Endodermal cell (in vitro differentiated cells): ENCODE measurements around the gene DENND10. TPM values are rescaled to one million over a fixed set of nuclear protein-coding genes. Genes with fewer than 3 reads are reported as not detected.

Experiments
- DNase-seq: peaks from one replicate; pipeline ENCODE4 v3.0.0-alpha.2; 2017
- H3K27ac ChIP-seq: 2 replicates; pipeline ENCODE4 v1.5.1; 2013; ENCODE audit warnings: mild to moderate bottlenecking, low read depth, low read length, moderate library complexity
- H3K27me3 ChIP-seq: 2 replicates; pipeline ENCODE4 v1.6.1; 2013; ENCODE audit warnings: mild to moderate bottlenecking, low read length, moderate library complexity; ENCODE audit not compliant: insufficient read depth, control insufficient read depth, poor library complexity, severe bottlenecking
- H3K36me3 ChIP-seq: 2 replicates; pipeline ENCODE4 v1.7.0; 2013; ENCODE audit warnings: mild to moderate bottlenecking, low read length, moderate library complexity; ENCODE audit not compliant: control insufficient read depth, insufficient read depth
- H3K4me1 ChIP-seq: one replicate; pipeline ENCODE4 v1.7.0; 2013; ENCODE audit warnings: low read length; ENCODE audit not compliant: control insufficient read depth, insufficient read depth
- H3K4me3 ChIP-seq: 2 replicates; pipeline ENCODE4 v1.5.1; 2013; ENCODE audit warnings: mild to moderate bottlenecking, low read length, moderate library complexity
- H3K9ac ChIP-seq: 2 replicates; pipeline ENCODE4 v1.6.1; 2013; ENCODE audit warnings: mild to moderate bottlenecking, low read length, moderate library complexity; ENCODE audit not compliant: poor library complexity, severe bottlenecking; ENCODE audit errors: extremely low read depth
- H3K9me3 ChIP-seq: 2 replicates; pipeline ENCODE4 v1.6.1; 2013; ENCODE audit warnings: mild to moderate bottlenecking, low read length, moderate library complexity; ENCODE audit not compliant: control insufficient read depth
- H3K27ac Mint-ChIP-seq: 2 replicates; pipeline ENCODE4 v1.8.0; 2020; ENCODE audit warnings: mixed read lengths
- H3K27me3 Mint-ChIP-seq: 2 replicates; pipeline ENCODE4 v1.8.0; 2021; ENCODE audit warnings: mild to moderate bottlenecking, mixed read lengths; ENCODE audit not compliant: insufficient read depth
- H3K36me3 Mint-ChIP-seq: 2 replicates; pipeline ENCODE4 v1.8.0; 2020; ENCODE audit warnings: low read depth, mixed read lengths
- H3K4me1 Mint-ChIP-seq: 2 replicates; pipeline ENCODE4 v1.8.0; 2020; ENCODE audit warnings: mixed read lengths
- H3K4me3 Mint-ChIP-seq: 2 replicates; pipeline ENCODE4 v1.8.0; 2020; ENCODE audit warnings: mild to moderate bottlenecking, moderate library complexity, mixed read lengths
- H3K9me3 Mint-ChIP-seq: 2 replicates; pipeline ENCODE4 v1.8.0; 2020; ENCODE audit warnings: mild to moderate bottlenecking, mixed read lengths
- WGBS, 2 experiments: methylation state at CpG; one replicate each; pipeline versions ENCODE4 v1.1.5 to v1.1.7; 2013; ENCODE audit warnings: missing lambda C conversion rate in 2 of 2, mixed read lengths in 1 of 2; ENCODE audit not compliant: insufficient coverage in 1 of 2, insufficient read length in 1 of 2; 5-methylcytosine and 5-hydroxymethylcytosine counted together
- total RNA-seq, 2 donors: library from RNA; stranded (reverse); fragmentation: NEBNext Ultra II Directional in 1 of 2; extraction: Animal tissue kit (Norgen Biotek cat#: 25700) in 1 of 2; gene quantifications; 2 replicates in 1 of 2; 3 replicates in 1 of 2; pipeline ENCODE4 v1.2.1, GENCODE V29; 2021
- TF ChIP-seq, protein P1 (sequence below): fragments of 200-600 bp; sonication (generic); conservative IDR thresholded peaks from 2 replicates; pipeline ENCODE4 v1.5.0; 2021; ENCODE audit warnings: antibody characterized with exemption, mild to moderate bottlenecking

Gene DENND10
- total RNA-seq, 2 donors from 2014 or later: 76.1 to 91.2 TPM

DNA sequence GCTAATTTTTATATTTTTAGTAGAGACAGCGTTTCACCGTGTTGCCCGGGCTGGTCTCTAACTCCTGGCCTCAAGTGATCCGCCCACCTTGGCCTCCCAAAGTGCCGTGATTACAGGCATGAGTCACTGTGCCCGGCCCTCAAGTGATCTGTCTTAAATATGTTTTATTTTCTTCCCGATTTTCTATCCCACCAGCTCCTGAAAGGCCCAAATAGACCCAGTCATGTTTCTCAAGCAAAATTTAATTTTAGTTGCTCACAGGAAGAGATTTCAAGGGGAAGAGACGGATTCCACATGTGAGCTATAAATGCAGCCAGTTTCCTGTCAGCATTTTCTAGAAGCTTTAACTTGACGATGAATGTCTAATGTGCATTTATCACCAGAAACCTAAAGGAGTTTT, 12.0 kb downstream of the DENND10 start:
- Mint-ChIP-seq H3K4me3 (no peak overlapping the region), H3K27ac (no peak overlapping the region), H3K4me1 (no peaks in the 10 kb centered on the region), H3K27me3 (no peaks in the 10 kb centered on the region), H3K9me3 (no peaks in the 10 kb centered on the region), H3K36me3 (peaks cover 73% of the 10 kb centered on the region)
- Histone ChIP-seq H3K9ac (no peak overlapping the region), H3K27ac (no peak overlapping the region), H3K27me3 (no peaks in the 10 kb centered on the region), H3K9me3 (no peaks in the 10 kb centered on the region), H3K4me1 (no peaks in the 10 kb centered on the region), H3K36me3 (peaks cover 79% of the 10 kb centered on the region), H3K4me3 (no peak overlapping the region)
- no peak for DNase-seq
- 96 to 97% methylated on average over 6 to 9 of the region's 9 CpGs for WGBS, 2 experiments
- TF ChIP-seq, protein P1, sequence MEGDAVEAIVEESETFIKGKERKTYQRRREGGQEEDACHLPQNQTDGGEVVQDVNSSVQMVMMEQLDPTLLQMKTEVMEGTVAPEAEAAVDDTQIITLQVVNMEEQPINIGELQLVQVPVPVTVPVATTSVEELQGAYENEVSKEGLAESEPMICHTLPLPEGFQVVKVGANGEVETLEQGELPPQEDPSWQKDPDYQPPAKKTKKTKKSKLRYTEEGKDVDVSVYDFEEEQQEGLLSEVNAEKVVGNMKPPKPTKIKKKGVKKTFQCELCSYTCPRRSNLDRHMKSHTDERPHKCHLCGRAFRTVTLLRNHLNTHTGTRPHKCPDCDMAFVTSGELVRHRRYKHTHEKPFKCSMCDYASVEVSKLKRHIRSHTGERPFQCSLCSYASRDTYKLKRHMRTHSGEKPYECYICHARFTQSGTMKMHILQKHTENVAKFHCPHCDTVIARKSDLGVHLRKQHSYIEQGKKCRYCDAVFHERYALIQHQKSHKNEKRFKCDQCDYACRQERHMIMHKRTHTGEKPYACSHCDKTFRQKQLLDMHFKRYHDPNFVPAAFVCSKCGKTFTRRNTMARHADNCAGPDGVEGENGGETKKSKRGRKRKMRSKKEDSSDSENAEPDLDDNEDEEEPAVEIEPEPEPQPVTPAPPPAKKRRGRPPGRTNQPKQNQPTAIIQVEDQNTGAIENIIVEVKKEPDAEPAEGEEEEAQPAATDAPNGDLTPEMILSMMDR: no peak

GRCh38 chr10:119116326-119116951, 12.5 kb downstream of the DENND10 start:
- TF ChIP-seq, protein P1: no peak
- Histone ChIP-seq H3K36me3 (peaks cover 80% of the 10 kb centered on the region), H3K9me3 (no peaks in the 10 kb centered on the region), H3K9ac (no peak overlapping the region), H3K27ac (no peak overlapping the region), H3K4me3 (no peak overlapping the region), H3K27me3 (no peaks in the 10 kb centered on the region), H3K4me1 (no peaks in the 10 kb centered on the region)
- Mint-ChIP-seq H3K4me1 (no peaks in the 10 kb centered on the region), H3K4me3 (no peak overlapping the region), H3K9me3 (no peaks in the 10 kb centered on the region), H3K36me3 (peaks cover 74% of the 10 kb centered on the region), H3K27me3 (no peaks in the 10 kb centered on the region), H3K27ac (no peak overlapping the region)
- WGBS, 2 experiments: 89 to 95% methylated on average over 4 to 6 of the region's 6 CpGs
- DNase-seq: no peak

GRCh38 chr10:119118231-119118630, 14.3 kb downstream of the DENND10 start:
- no peak for DNase-seq
- Histone ChIP-seq H3K36me3 (peaks cover 77% of the 10 kb centered on the region), H3K27me3 (no peaks in the 10 kb centered on the region), H3K4me3 (no peak overlapping the region), H3K9me3 (no peaks in the 10 kb centered on the region), H3K27ac (no peak overlapping the region), H3K9ac (no peak overlapping the region), H3K4me1 (no peaks in the 10 kb centered on the region)
- Mint-ChIP-seq H3K9me3 (no peaks in the 10 kb centered on the region), H3K4me3 (no peak overlapping the region), H3K36me3 (peaks cover 78% of the 10 kb centered on the region), H3K27ac (peak overlapping the region; percentile 69), H3K4me1 (no peaks in the 10 kb centered on the region), H3K27me3 (no peaks in the 10 kb centered on the region)
- TF ChIP-seq, protein P1: no peak
- 96 to 100% methylated on average over 3 to 5 of the region's 5 CpGs for WGBS, 2 experiments
